Activated T-helper 17 cell treated with anti-CD3 and anti-CD28 coated beads, Interleukin-2, amount 50 U/mL, for 72 hours (primary cell): ENCODE results near the gene CCNYL1. TPM values are rescaled to one million over a fixed set of nuclear protein-coding genes. Genes with fewer than 3 reads are reported as not detected.

Source experiments
- ATAC-seq: fragments of 150-1000 bp; cut with Tn5 transposase; replicated peaks from 2 replicates; pipeline ENCODE4 v1.10.0; 2021; ENCODE audit warnings: mild to moderate bottlenecking, moderate library complexity
- H3K27ac Mint-ChIP-seq: one replicate; pipeline ENCODE4 v1.8.0; 2022; ENCODE audit warnings: mixed read lengths
- H3K27me3 Mint-ChIP-seq: one replicate; pipeline ENCODE4 v1.8.0; 2022; ENCODE audit warnings: mixed read lengths
- H3K36me3 Mint-ChIP-seq: one replicate; pipeline ENCODE4 v1.8.0; 2022; ENCODE audit warnings: low read depth, mild to moderate bottlenecking, mixed read lengths
- H3K4me1 Mint-ChIP-seq: one replicate; pipeline ENCODE4 v1.8.0; 2022; ENCODE audit warnings: mixed read lengths
- H3K4me3 Mint-ChIP-seq: one replicate; pipeline ENCODE4 v1.8.0; 2022; ENCODE audit warnings: mild to moderate bottlenecking, mixed read lengths
- H3K9me3 Mint-ChIP-seq: one replicate; pipeline ENCODE4 v1.8.0; 2022; ENCODE audit warnings: mixed read lengths
- total RNA-seq, 2 donors: library from RNA; stranded (reverse); gene quantifications; one replicate each; pipeline ENCODE4 v1.2.3, GENCODE V29; 2022

Gene CCNYL1
- total RNA-seq, 2 donors from 2014 or later, result 3.4 to 6.8 TPM

GRCh38 chr2:207772081-207772843 lies 60.8 kb downstream of the CCNYL1 start:
- no peak overlapping the region for H3K4me3 Mint-ChIP-seq
- H3K36me3 Mint-ChIP-seq, result peaks cover 2% of the 10 kb centered on the region
- peaks cover 8% of the 10 kb centered on the region for H3K4me1 Mint-ChIP-seq
- H3K27me3 Mint-ChIP-seq, result peaks cover 8% of the 10 kb centered on the region
- no peak overlapping the region for H3K27ac Mint-ChIP-seq
- H3K9me3 Mint-ChIP-seq, result no peaks in the 10 kb centered on the region
- ATAC-seq, result no peak

- H3K9me3 Mint-ChIP-seq, result no peaks in the 10 kb centered on the region
- H3K36me3 Mint-ChIP-seq, result no peaks in the 10 kb centered on the region
- H3K27me3 Mint-ChIP-seq, result peaks cover 4% of the 10 kb centered on the region
- no peak overlapping the region for H3K4me3 Mint-ChIP-seq
- ATAC-seq, result no peak
- H3K4me1 Mint-ChIP-seq, result peaks cover 3% of the 10 kb centered on the region
- H3K27ac Mint-ChIP-seq, result no peak overlapping the region
Observed at GRCh38 chr2:207772844-207773205, 61.4 kb downstream of the CCNYL1 start.

GRCh38 chr2:207775473-207775872 lies 64.0 kb downstream of the CCNYL1 start:
- Mint-ChIP-seq H3K27me3 (peaks cover 3% of the 10 kb centered on the region), H3K9me3 (no peaks in the 10 kb centered on the region), H3K4me3 (no peak overlapping the region), H3K27ac (no peak overlapping the region), H3K36me3 (no peaks in the 10 kb centered on the region), H3K4me1 (peaks cover 3% of the 10 kb centered on the region)
- no peak for ATAC-seq

GRCh38 chr2:207777124-207777523 lies 65.7 kb downstream of the CCNYL1 start:
- no peak overlapping the region for H3K27ac Mint-ChIP-seq
- no peaks in the 10 kb centered on the region for H3K36me3 Mint-ChIP-seq
- no peaks in the 10 kb centered on the region for H3K9me3 Mint-ChIP-seq
- H3K4me1 Mint-ChIP-seq, result no peaks in the 10 kb centered on the region
- no peak overlapping the region for H3K4me3 Mint-ChIP-seq
- ATAC-seq, result no peak
- H3K27me3 Mint-ChIP-seq, result peaks cover 3% of the 10 kb centered on the region

GRCh38 chr2:207778298-207778882 lies 67.0 kb downstream of the CCNYL1 start:
- ATAC-seq, result peak; percentile 52
- Mint-ChIP-seq H3K4me3 (no peak overlapping the region), H3K36me3 (no peaks in the 10 kb centered on the region), H3K9me3 (no peaks in the 10 kb centered on the region), H3K4me1 (no peaks in the 10 kb centered on the region), H3K27me3 (peaks cover 7% of the 10 kb centered on the region), H3K27ac (no peak overlapping the region)

- H3K4me3 Mint-ChIP-seq, result no peak overlapping the region
- H3K27me3 Mint-ChIP-seq, result peaks cover 7% of the 10 kb centered on the region
- no peak overlapping the region for H3K27ac Mint-ChIP-seq
- H3K36me3 Mint-ChIP-seq, result no peaks in the 10 kb centered on the region
- H3K9me3 Mint-ChIP-seq, result no peaks in the 10 kb centered on the region
- no peak for ATAC-seq
- H3K4me1 Mint-ChIP-seq, result no peaks in the 10 kb centered on the region
Observed at GRCh38 chr2:207779523-207779922, 68.1 kb downstream of the CCNYL1 start.

GRCh38 chr2:207782238-207783030 lies 71.0 kb downstream of the CCNYL1 start:
- Mint-ChIP-seq H3K27ac (no peak overlapping the region), H3K9me3 (no peaks in the 10 kb centered on the region), H3K36me3 (no peaks in the 10 kb centered on the region), H3K4me3 (no peak overlapping the region), H3K27me3 (peaks cover 8% of the 10 kb centered on the region), H3K4me1 (no peaks in the 10 kb centered on the region)
- ATAC-seq, result no peak

- H3K9me3 Mint-ChIP-seq, result no peaks in the 10 kb centered on the region
- ATAC-seq, result no peak
- peaks cover 12% of the 10 kb centered on the region for H3K27me3 Mint-ChIP-seq
- H3K36me3 Mint-ChIP-seq, result no peaks in the 10 kb centered on the region
- no peak overlapping the region for H3K27ac Mint-ChIP-seq
- no peaks in the 10 kb centered on the region for H3K4me1 Mint-ChIP-seq
- no peak overlapping the region for H3K4me3 Mint-ChIP-seq
Observed at GRCh38 chr2:207783514-207783913, 72.1 kb downstream of the CCNYL1 start.

GRCh38 chr2:207784898-207785297 lies 73.5 kb downstream of the CCNYL1 start:
- no peak overlapping the region for H3K27ac Mint-ChIP-seq
- no peaks in the 10 kb centered on the region for H3K4me1 Mint-ChIP-seq
- H3K9me3 Mint-ChIP-seq, result no peaks in the 10 kb centered on the region
- no peak for ATAC-seq
- H3K27me3 Mint-ChIP-seq, result peaks cover 12% of the 10 kb centered on the region
- no peaks in the 10 kb centered on the region for H3K36me3 Mint-ChIP-seq
- no peak overlapping the region for H3K4me3 Mint-ChIP-seq

- Mint-ChIP-seq H3K27me3 (peaks cover 16% of the 10 kb centered on the region), H3K4me3 (no peak overlapping the region), H3K9me3 (no peaks in the 10 kb centered on the region), H3K27ac (no peak overlapping the region), H3K4me1 (no peaks in the 10 kb centered on the region), H3K36me3 (no peaks in the 10 kb centered on the region)
- ATAC-seq, result no peak
Observed at GRCh38 chr2:207787017-207787416, 75.6 kb downstream of the CCNYL1 start.

- Mint-ChIP-seq H3K27ac (no peak overlapping the region), H3K4me3 (no peak overlapping the region), H3K4me1 (no peaks in the 10 kb centered on the region), H3K36me3 (no peaks in the 10 kb centered on the region), H3K9me3 (no peaks in the 10 kb centered on the region), H3K27me3 (peaks cover 16% of the 10 kb centered on the region)
- no peak for ATAC-seq
Observed at GRCh38 chr2:207787800-207788199, 76.4 kb downstream of the CCNYL1 start.

GRCh38 chr2:207790898-207791297 lies 79.5 kb downstream of the CCNYL1 start:
- no peaks in the 10 kb centered on the region for H3K9me3 Mint-ChIP-seq
- no peaks in the 10 kb centered on the region for H3K4me1 Mint-ChIP-seq
- H3K36me3 Mint-ChIP-seq, result no peaks in the 10 kb centered on the region
- ATAC-seq, result no peak
- peak overlapping the region; percentile 16 for H3K27ac Mint-ChIP-seq
- H3K4me3 Mint-ChIP-seq, result no peak overlapping the region
- H3K27me3 Mint-ChIP-seq, result peaks cover 20% of the 10 kb centered on the region

GRCh38 chr2:207791579-207792243 lies 80.3 kb downstream of the CCNYL1 start:
- ATAC-seq, result no peak
- Mint-ChIP-seq H3K36me3 (no peaks in the 10 kb centered on the region), H3K4me3 (no peak overlapping the region), H3K27ac (no peak overlapping the region), H3K4me1 (no peaks in the 10 kb centered on the region), H3K9me3 (no peaks in the 10 kb centered on the region), H3K27me3 (peaks cover 20% of the 10 kb centered on the region)

- H3K4me3 Mint-ChIP-seq, result no peak overlapping the region
- peaks cover 20% of the 10 kb centered on the region for H3K27me3 Mint-ChIP-seq
- H3K36me3 Mint-ChIP-seq, result no peaks in the 10 kb centered on the region
- H3K9me3 Mint-ChIP-seq, result no peaks in the 10 kb centered on the region
- H3K4me1 Mint-ChIP-seq, result no peaks in the 10 kb centered on the region
- H3K27ac Mint-ChIP-seq, result no peak overlapping the region
- ATAC-seq, result no peak
Observed at GRCh38 chr2:207792244-207792785, 80.9 kb downstream of the CCNYL1 start.
